ENCODE data around the gene TTL. TPM values are rescaled to one million over a fixed set of nuclear protein-coding genes. Genes with fewer than 3 reads are reported as not detected.

Gene TTL
- total RNA-seq, result 19.8 and 42.4 TPM in 2 replicates

DNA sequence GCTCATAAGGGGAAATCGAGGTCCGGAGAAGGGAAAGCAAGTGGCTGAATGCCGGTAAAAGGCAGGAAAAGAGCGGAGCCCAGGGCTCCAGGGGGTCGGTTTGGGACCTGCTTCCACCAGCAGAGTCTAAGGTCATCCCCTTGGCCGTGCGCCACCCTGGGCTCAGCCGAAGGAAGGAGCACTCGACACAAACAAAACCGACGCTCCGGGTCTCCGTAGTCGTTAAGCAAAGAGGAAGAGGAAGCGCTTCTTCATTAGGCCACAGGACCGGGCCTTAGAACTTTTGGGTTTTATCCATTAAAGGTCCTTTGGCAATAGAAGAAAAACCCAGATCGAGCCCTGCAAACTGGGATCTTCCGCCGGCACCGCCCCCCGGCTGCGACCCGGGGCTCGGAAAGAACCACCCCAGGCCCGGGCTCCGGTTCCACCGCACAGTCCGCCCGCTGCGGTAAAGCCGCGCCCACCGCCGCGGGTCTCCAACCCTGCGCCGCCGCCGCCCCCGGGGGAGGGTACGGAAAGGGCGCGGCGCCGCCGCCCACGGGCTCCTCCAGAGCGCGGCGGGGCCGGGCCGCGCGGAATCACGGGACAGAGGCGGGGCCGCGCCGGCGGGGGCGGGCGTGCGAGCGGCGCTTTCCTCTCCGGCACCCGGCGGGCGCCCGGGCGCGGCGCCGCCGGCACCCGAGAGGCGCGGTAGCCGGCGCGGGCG is at the start of gene TTL:
Gene TTL (plus strand): TSS at position 629 of the 706 bp plus-strand sequence. CDS start 189 bp downstream, outside the sequence.

DNA sequence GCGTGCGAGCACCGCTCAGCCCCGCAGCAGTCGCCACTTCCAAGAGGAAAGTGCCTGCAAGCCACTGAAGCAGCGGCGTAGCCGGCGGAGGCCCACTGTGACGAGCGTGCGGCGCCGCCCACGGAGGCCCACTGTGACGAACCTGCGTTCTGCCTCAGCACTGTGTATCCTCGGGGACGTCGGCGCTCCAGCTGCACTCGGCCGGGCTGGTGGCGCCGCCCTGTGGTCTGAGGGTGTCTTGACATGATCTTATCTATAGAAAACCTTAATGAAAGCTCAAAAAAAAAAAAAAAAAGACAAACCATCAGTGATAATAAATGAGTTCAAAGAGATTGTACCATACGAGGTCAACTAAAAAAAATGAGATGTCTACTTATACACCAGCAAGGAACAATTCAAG is 48.5 kb upstream of the TTL start, which contains the start of gene RGPD8:
Gene RGPD8 (minus strand): TSS at position 166 of the 400 bp plus-strand sequence. CDS start 192 bp downstream, outside the sequence.

DNA sequence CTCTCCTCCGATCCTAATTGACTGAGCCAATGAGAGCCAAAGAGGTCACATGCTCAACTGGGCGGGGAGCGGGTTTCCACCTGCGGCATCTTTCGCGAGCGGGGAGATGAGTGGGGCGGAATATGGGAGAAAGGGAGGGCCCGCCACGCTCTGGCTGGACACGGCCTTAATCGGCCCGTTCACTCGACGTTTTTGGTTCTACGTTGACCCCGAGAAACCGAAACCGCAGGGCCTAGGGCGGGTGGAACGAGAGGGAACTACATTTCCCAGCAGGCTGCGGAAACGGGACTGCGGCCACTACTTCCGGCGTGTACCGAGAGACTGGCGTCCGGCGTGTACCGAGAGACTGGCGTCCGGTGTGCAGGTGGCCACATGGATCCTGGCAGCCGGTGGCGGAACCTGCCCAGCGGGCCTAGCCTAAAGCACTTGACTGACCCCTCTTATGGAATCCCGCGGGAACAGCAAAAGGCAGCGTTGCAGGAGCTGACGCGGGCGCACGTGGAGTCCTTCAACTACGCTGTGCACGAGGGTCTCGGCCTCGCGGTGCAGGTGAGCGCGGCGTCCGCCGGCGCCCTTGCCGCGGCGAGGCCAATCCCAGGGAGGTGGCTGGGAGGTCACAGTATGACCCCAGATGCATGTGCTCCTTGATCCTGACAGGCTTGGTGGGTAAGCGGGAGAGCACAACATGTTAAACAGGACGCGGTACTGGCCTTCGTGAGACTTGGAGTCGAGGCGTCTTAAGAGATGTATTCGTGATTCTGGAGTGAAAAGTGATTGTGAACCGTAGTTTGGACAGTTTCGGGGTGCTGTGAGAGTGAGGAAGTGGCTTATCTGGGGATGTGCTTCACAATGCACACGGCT is 60.4 kb downstream of the TTL start, which contains the start of gene POLR1B:
Gene POLR1B (plus strand): TSS at position 343 of the 861 bp plus-strand sequence. CDS start 30 bp downstream, at position 373.

DNA sequence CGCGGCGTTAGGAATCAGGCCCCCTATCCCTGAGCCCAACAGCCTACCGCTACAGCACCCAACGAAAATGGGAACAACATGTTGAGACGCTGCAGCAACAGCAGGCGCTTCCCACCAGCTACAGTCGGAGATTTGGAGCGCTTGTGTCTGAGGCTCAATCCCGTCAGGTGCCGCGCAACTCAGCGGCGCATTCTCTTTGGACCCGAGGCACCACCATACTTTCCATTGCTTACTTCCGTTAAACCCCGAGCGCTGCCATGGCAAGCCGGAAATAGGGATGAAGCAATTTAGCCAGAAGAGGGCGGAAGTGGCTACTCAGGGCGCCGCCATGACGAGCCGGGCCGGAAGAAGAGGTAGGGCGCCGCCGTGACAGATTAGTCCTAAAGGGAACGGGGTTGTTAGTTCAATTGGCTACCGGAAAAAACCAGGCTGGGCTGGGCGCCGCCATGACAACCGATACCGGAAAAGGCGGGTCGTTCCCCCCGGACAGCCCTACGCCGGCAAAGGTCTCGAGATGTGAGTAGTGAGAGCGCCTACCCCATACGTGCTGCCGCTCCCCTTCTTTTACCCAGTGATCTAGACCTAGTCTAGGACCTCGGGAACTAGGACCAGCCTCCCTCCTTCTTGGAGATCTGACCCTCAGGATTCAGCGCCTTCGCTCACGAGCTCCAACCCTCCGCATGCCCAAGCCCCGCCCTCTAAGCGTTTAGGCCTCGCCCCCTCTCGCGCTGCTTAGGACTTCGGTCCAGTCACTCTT is 102.4 kb downstream of the TTL start, which contains the start of gene CHCHD5:
Gene CHCHD5 (plus strand): TSS at position 476 of the 757 bp plus-strand sequence. CDS start 39 bp downstream, at position 515.

Other genes starting within 250 kb of the TTL start
- 14.4 and 23.6 TPM in 2 replicates for gene ZC3H8, start 227.1 kb upstream of the TTL start, total RNA-seq
- 7.5 and 8.3 TPM in 2 replicates for gene ZC3H6, start 206.6 kb upstream of the TTL start, total RNA-seq
- gene RGPD8, start 48.5 kb upstream of the TTL start, total RNA-seq, result 10.3 and 15.4 TPM in 2 replicates
- 53.3 and 70.1 TPM in 2 replicates for gene POLR1B, start 60.3 kb downstream of the TTL start, total RNA-seq
- gene CHCHD5, start 102.5 kb downstream of the TTL start, total RNA-seq, result 4.9 and 10.6 TPM in 2 replicates
- gene SLC20A1, start 163.8 kb downstream of the TTL start, total RNA-seq, result 105 and 112 TPM in 2 replicates
- gene NT5DC4, start 238.9 kb downstream of the TTL start, total RNA-seq, result 0.07 TPM in 1 of 2 replicates, not detected in the other

Data from nasal cavity respiratory epithelium epithelial cell of viscerocranial mucosa (primary cell).